ENCODE data around the gene SBNO2.

- no peak for TF ChIP-seq POLR2A (IDR thresholded peaks at IDR 0.05)
- no peak for TF ChIP-seq CTCF (IDR thresholded peaks at IDR 0.05)
Measured at GRCh38 chr19:1139126-1139525, 34.9 kb downstream of the SBNO2 start.

All from breast epithelium (tissue), 3 donors.